MV-4-11 (cell line): ENCODE measurements around the gene GNG12.
A peak's percentile ranks its signal among the peaks of the same experiment; 100 is the strongest.

Experiments used
- DNase-seq: peaks from one replicate; lab custom pipeline; 2025; lab: John Stamatoyannopoulos, UW

Gene GNG12

GRCh38 chr1:67753776-67754525, 79.3 kb downstream of the GNG12 start:
- no peak for DNase-seq

GRCh38 chr1:67752306-67752705, 81.0 kb downstream of the GNG12 start:
- no peak for DNase-seq

GRCh38 chr1:67750691-67751054, 82.6 kb downstream of the GNG12 start:
- no peak for DNase-seq

GRCh38 chr1:67749844-67750690, 83.2 kb downstream of the GNG12 start:
- peak; percentile 13 for DNase-seq

- no peak for DNase-seq
Observed at GRCh38 chr1:67749263-67749843, 83.9 kb downstream of the GNG12 start.

GRCh38 chr1:67748630-67749029, 84.6 kb downstream of the GNG12 start:
- DNase-seq, result no peak

- no peak for DNase-seq
Observed at GRCh38 chr1:67747671-67748546, 85.4 kb downstream of the GNG12 start.

- DNase-seq, result no peak
Observed at GRCh38 chr1:67745875-67746698, 87.2 kb downstream of the GNG12 start.

GRCh38 chr1:67743072-67743725, 90.1 kb downstream of the GNG12 start:
- DNase-seq, result no peak

- no peak for DNase-seq
Observed at GRCh38 chr1:67741736-67742135, 91.5 kb downstream of the GNG12 start.

- no peak for DNase-seq
Observed at GRCh38 chr1:67741121-67741520, 92.1 kb downstream of the GNG12 start.

- DNase-seq, result no peak
Observed at GRCh38 chr1:67740543-67740942, 92.7 kb downstream of the GNG12 start.

- no peak for DNase-seq
Observed at GRCh38 chr1:67739361-67739760, 93.9 kb downstream of the GNG12 start.

GRCh38 chr1:67738401-67738800, 94.9 kb downstream of the GNG12 start:
- DNase-seq, result no peak

- no peak for DNase-seq
Observed at GRCh38 chr1:67737875-67738274, 95.4 kb downstream of the GNG12 start.

GRCh38 chr1:67736750-67737149, 96.5 kb downstream of the GNG12 start:
- no peak for DNase-seq

- peak; percentile 29 for DNase-seq
Observed at GRCh38 chr1:67735806-67736627, 97.2 kb downstream of the GNG12 start.

- no peak for DNase-seq
Observed at GRCh38 chr1:67735206-67735605, 98.1 kb downstream of the GNG12 start.

- DNase-seq, result no peak
Observed at GRCh38 chr1:67734323-67734690, 99.0 kb downstream of the GNG12 start.
